ENCODE measurements around the gene CLASRP. TPM values are rescaled to one million over a fixed set of nuclear protein-coding genes. Genes with fewer than 3 reads are reported as not detected.

Gene CLASRP
- polyA plus RNA-seq, 2 of the 4 experiments (the other 2 are of a cell fraction) = 39.0 to 86.4 TPM

DNA sequence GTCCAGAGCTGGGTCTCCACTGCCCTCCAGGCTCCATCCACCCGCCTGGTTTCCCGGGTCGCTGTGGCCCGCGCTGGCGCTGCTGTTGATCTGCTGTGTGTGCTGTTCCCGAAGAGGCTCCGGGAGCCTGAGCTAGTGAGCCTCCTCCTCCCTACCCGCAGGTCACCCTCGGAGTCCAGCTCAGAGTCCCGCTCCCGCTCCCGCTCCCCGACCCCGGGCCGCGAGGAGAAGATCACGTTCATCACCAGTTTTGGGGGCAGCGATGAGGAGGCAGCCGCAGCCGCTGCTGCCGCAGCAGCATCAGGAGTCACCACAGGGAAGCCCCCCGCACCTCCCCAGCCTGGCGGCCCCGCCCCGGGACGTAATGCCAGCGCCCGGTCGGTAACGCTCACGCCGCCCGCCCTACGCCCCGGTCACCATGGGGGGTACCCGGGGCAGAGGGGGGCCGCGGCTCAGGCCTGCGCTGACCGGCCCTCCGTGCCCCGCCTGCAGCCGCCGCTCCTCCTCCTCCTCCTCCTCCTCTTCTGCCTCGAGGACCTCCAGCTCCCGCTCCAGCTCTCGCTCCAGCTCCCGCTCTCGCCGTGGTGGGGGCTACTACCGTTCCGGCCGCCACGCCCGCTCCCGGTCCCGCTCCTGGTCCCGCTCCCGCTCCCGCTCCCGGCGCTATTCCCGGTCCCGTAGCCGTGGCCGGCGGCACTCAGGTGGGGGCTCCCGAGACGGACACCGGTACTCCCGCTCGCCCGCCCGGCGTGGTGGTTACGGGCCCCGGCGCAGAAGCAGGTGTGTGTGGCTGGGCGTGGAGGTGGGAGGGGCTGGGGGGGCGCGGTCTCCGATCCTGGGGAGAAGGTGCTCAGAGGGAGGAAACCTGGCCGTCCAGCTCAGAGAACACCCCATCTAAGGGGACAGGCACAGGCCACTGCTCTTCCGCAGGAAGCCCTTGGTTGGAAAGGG is 25.3 kb downstream of the CLASRP start:
- no peak overlapping the region for H3K4me2 ChIP-seq
- 97% methylated on average over 82 of the region's 85 CpGs for WGBS (ENCODE audit: missing lambda C conversion rate)
- FAIRE-seq (no peak), DNase-seq (ENCODE audit: low read depth in 1 of 2, low spot score in 1 of 2) (no peak), ATAC-seq (no peak)
- H3K27ac ChIP-seq = no peak overlapping the region
- H3K4me1 ChIP-seq = 0 out of 3 replicates have a peak, but pooled peaks cover 3% of the 10 kb centered on the region
- no peak overlapping the region for H3K4me3 ChIP-seq
- ChIA-PET POLR2A (no interaction called here), CTCF (interaction anchor here (0.7 to 8.1 kb wide), 7 partner anchors 8 to 75 kb away, joined by 3 to 152 read pairs (median 42); partner anchors contain the start of genes CLASRP, GEMIN7 and ZNF296)
- H3K9me3 ChIP-seq = no peaks in the 10 kb centered on the region
- TF ChIP-seq BHLHE40 (IDR thresholded peaks at IDR 0.05; ENCODE audit: low read depth, low read length) (no peak), ZC3H11A (IDR thresholded peaks at IDR 0.05) (no peak), CHD2 (IDR thresholded peaks at IDR 0.05; ENCODE audit: low read length, partially characterized antibody) (no peak), POLR2AphosphoS2 (conservative IDR thresholded peaks at IDR 0.05; ENCODE audit: low read length) (no peak), ZFP36 (IDR thresholded peaks at IDR 0.05; ENCODE audit: borderline replicate concordance, partially characterized antibody) (no peak), CEBPB (IDR thresholded peaks at IDR 0.05) (no peak), RFX5 (IDR thresholded peaks at IDR 0.05) (no peak), TFCP2L1 (CRISPR knock-in tag; IDR thresholded peaks at IDR 0.05) (no peak), RARB (CRISPR knock-in tag; IDR thresholded peaks at IDR 0.05) (no peak), HDAC2 (IDR thresholded peaks at IDR 0.05) (no peak), EP300 (IDR thresholded peaks at IDR 0.05) (no peak)
- TF ChIP-seq, protein P1, sequence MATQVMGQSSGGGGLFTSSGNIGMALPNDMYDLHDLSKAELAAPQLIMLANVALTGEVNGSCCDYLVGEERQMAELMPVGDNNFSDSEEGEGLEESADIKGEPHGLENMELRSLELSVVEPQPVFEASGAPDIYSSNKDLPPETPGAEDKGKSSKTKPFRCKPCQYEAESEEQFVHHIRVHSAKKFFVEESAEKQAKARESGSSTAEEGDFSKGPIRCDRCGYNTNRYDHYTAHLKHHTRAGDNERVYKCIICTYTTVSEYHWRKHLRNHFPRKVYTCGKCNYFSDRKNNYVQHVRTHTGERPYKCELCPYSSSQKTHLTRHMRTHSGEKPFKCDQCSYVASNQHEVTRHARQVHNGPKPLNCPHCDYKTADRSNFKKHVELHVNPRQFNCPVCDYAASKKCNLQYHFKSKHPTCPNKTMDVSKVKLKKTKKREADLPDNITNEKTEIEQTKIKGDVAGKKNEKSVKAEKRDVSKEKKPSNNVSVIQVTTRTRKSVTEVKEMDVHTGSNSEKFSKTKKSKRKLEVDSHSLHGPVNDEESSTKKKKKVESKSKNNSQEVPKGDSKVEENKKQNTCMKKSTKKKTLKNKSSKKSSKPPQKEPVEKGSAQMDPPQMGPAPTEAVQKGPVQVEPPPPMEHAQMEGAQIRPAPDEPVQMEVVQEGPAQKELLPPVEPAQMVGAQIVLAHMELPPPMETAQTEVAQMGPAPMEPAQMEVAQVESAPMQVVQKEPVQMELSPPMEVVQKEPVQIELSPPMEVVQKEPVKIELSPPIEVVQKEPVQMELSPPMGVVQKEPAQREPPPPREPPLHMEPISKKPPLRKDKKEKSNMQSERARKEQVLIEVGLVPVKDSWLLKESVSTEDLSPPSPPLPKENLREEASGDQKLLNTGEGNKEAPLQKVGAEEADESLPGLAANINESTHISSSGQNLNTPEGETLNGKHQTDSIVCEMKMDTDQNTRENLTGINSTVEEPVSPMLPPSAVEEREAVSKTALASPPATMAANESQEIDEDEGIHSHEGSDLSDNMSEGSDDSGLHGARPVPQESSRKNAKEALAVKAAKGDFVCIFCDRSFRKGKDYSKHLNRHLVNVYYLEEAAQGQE (IDR thresholded peaks at IDR 0.05) = no peak

DNA sequence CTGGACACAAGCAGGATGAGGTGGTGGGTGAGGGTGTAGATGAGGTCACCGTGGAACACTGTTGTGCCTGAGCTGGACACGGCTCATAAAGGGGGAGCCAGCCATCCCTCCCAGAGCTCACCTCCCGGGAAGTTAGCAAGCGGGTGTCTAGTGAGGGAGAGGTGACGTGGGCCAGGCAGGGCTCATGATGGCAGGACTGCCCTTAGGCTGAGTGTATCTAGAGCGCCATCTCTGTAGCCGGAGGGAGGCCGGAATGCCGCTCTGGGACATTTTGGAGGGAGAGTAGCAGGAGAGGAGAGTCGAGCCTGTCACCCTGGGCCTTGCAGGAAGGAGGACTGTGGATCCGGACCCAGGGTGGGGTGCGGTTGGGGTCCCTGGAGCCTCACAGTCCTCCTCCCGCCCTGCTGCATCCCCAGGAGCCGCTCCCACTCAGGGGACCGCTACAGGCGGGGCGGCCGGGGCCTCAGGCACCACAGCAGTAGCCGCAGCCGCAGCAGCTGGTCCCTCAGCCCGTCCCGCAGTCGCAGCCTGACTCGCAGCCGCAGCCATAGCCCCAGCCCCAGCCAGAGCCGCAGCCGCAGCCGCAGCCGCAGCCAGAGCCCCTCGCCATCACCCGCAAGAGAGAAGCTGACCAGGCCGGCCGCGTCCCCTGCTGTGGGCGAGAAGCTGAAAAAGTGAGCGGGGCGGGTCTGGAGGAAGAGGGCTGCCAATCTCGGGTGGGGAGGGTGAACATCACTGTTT is 28.2 kb downstream of the CLASRP start:
- CTCF ChIA-PET = interaction anchor here (1.0 to 3.0 kb wide), 6 partner anchors 7 to 28 kb away, joined by 3 to 25 read pairs (median 4); no protein-coding TSS in a partner anchor
- FAIRE-seq = no peak

More for the DNA sequence above, 28.2 kb downstream of the CLASRP start:
- Histone ChIP-seq H3K27ac (no peak overlapping the region), H3K9me3 (no peaks in the 10 kb centered on the region), H3K4me2 (no peak overlapping the region), H3K4me1 (no peaks in the 10 kb centered on the region), H3K4me3 (no peak overlapping the region)
- ATAC-seq (no peak), DNase-seq (ENCODE audit: low read depth in 1 of 2, low spot score in 1 of 2) (no peak)
- POLR2A ChIA-PET = no interaction called here
- TF ChIP-seq, protein P1 (IDR thresholded peaks at IDR 0.05) = no peak
- TF ChIP-seq, protein P2, sequence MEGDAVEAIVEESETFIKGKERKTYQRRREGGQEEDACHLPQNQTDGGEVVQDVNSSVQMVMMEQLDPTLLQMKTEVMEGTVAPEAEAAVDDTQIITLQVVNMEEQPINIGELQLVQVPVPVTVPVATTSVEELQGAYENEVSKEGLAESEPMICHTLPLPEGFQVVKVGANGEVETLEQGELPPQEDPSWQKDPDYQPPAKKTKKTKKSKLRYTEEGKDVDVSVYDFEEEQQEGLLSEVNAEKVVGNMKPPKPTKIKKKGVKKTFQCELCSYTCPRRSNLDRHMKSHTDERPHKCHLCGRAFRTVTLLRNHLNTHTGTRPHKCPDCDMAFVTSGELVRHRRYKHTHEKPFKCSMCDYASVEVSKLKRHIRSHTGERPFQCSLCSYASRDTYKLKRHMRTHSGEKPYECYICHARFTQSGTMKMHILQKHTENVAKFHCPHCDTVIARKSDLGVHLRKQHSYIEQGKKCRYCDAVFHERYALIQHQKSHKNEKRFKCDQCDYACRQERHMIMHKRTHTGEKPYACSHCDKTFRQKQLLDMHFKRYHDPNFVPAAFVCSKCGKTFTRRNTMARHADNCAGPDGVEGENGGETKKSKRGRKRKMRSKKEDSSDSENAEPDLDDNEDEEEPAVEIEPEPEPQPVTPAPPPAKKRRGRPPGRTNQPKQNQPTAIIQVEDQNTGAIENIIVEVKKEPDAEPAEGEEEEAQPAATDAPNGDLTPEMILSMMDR (IDR thresholded peaks at IDR 0.05) = no peak
- TF ChIP-seq, protein P3, sequence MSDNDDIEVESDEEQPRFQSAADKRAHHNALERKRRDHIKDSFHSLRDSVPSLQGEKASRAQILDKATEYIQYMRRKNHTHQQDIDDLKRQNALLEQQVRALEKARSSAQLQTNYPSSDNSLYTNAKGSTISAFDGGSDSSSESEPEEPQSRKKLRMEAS (IDR thresholded peaks at IDR 0.05) = no peak
- TF ChIP-seq RFX5 (IDR thresholded peaks at IDR 0.05) = no peak
- WGBS (ENCODE audit: missing lambda C conversion rate) = 93% methylated on average over 22 of the region's 38 CpGs

Measured in A549 (cell line).